Activated CD8-positive, alpha-beta memory T cell treated with anti-CD3 and anti-CD28 coated beads, Interleukin-2, amount 50 U/mL, for 48 hours (primary cell): ENCODE results near the gene TTLL11.

Experiments
- DNase-seq: peaks from one replicate; pipeline ENCODE4 v3.0.0-alpha.2; 2020

The TTLL11 gene, protein sequence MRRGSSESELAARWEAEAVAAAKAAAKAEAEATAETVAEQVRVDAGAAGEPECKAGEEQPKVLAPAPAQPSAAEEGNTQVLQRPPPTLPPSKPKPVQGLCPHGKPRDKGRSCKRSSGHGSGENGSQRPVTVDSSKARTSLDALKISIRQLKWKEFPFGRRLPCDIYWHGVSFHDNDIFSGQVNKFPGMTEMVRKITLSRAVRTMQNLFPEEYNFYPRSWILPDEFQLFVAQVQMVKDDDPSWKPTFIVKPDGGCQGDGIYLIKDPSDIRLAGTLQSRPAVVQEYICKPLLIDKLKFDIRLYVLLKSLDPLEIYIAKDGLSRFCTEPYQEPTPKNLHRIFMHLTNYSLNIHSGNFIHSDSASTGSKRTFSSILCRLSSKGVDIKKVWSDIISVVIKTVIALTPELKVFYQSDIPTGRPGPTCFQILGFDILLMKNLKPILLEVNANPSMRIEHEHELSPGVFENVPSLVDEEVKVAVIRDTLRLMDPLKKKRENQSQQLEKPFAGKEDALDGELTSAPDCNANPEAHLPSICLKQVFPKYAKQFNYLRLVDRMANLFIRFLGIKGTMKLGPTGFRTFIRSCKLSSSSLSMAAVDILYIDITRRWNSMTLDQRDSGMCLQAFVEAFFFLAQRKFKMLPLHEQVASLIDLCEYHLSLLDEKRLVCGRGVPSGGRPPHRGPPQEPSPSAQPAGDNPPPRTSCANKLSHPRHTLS

DNA sequence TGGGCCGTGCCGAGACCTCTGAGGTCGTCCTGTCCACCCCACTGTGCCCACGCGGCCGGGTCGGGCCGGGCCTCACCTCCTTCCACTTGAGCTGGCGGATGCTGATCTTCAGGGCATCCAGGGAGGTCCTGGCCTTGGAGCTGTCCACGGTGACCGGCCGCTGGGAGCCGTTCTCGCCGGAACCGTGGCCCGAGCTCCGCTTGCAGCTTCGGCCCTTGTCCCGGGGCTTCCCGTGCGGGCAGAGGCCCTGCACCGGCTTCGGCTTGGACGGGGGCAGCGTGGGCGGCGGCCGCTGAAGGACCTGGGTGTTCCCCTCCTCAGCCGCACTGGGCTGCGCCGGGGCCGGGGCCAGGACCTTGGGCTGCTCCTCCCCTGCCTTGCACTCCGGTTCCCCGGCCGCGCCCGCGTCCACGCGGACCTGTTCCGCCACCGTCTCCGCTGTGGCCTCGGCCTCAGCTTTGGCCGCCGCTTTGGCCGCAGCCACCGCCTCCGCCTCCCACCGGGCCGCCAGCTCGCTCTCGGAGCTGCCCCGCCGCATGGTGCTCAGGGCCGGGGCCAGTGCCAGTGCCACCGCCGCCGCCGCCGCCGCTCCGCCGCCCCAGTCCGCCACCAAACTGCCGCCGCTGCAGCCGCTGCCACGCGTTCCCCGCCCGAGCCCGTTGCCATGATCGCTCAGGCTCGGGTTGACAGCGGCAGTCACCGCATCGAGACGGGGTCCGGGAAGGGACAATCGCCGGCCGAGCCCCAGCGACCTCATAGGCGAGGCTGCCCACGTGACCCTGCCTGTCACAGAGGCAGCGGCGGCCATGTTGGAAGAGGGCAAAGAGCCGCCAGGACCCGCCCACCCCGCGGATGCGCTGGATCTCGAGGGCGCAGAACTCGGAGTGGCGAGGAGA lies at the start of gene TTLL11:
Gene TTLL11, minus strand, starts transcription at position 698 of the 896 bp plus-strand sequence. Its CDS starts 160 bp downstream, at position 538.
- DNase-seq = peak; percentile 96

DNA sequence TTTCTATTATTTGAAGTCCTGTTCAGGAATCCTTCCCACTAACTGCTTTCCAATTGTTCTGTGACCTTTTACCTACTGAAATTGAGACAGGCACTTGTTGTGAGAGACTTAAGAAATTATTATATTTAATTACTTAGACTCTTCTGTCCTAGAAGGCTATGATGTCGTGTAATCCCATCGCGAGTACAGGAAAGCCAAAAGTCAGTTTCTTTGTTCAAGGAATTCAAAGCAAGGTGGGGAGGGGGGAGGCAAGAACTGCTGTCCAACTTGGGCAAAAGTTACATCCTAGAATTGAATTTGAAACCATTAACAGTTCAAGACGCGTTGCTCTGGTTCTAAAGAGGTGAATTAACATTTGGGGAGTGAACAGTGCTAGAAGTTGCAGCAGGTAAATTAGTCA lies 48.6 kb upstream of the TTLL11 start:
- DNase-seq = no peak

DNA sequence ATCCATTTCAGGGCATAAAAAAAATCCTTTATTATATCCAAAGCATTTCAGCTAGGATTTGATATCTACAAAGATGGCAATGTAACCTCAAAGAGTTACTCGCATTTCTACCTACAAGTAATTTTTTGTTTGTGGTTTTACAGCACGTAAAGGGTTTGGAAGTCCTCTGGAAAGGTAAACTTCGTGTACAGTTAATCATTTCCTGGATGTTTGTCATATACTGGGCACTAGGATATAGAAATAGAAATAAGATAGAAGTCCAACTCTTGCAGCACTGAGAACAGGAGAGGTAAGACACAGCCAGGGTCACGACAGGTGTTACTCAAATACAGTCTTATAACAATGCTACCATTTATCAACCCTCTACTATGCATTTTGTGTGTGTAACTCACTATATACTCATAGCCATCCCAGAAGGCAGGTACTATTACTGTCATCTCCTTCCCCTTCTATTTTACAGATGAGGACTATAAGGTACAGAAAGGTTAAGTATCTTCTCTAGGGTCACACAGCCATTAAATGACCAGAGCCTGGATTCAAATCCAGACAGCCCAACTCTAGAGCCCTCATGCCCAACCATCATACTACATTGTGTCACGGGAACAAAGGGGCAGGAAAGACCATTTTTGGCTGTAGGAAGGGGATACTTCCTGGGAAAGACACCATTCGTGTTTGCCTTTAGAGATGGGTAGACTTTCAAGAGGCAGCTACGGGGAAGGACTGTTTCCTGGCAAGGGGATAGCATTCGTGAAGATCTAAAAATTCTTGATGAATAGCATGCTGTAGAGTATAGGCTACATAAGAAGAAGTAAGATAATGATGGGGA lies 47.5 kb upstream of the TTLL11 start:
- DNase-seq = no peak

DNA sequence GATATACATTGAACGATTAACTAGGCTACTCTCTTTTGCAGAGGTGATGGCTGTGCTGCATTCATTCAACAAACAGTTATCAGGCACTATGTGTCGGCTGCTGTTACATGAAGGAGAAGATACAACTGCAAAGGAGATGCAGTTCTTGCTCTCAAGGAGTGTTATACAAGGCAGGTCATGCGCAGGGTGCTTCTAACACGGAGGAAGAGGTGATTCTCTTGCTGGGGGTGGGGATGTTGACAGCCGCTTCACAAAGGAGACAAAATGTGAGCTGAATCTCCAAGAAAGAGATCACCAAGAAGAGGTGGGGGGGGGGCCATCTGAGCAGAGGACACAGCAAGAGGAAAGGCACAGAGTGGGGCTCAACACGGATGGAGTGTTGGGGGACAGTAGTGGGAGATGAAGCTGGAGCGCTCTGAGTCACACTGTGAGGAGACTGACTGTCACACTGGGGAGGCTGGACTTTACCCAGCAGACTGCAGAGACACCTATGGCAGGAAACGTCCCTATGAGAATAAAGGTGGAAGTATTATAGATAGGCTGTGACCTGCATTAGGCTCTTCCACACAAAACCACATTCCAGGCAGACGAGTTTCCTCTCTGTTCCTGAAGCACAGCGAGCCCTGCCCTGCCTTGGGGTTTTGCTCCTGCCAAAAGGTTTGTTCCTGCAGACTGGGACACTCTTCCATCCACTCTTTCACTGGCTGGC lies 45.6 kb upstream of the TTLL11 start:
- DNase-seq = no peak

DNA sequence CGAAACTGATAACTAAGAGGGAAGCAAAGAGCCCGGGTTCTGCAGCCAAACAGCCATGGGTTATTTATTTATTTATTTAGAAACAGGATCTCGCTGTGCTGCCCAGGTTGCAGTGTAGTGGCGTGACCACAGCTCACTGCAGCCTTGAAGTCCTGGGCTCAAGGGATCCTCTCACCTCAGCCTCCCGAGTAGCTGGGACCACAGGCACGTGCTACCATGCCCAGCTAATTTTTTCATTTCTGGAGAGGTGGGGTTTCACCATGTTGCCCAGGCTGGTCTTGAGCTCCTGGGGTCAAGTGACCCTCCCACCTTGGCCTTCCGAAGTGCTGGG lies 42.4 kb upstream of the TTLL11 start:
- no peak for DNase-seq

DNA sequence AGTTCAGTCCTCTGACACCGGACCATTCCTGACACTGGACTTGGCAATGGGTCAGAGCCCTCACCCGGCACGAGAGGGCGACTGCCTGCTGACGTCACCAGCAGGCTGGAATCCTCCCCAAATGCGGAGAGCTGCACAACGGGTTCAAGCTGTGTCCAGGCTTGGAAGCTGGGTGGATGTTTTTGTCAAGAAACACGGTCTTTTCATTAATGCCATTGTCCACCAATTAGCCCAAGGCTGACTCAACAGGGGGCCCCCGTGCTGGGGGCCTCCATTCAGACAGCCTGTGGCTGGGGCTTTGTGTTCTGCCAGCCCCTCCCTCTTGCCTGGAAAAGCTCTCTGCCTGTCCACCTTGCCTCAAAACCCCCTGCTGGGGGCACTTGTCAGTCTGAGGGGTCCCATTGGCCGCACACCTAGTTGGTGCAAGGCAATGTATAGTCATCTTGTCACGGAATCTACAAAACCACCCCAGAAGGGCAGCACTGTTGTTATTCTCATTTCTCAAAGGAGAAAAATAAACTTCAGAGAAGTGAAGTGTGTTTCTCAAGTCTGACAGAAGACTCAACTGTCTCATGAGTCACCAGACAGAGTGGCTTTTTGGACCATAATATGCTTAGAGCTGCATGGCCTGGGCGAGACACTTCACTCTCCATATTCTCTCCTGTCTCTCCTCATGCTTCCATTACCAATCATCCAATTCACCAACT lies 41.9 kb upstream of the TTLL11 start:
- DNase-seq = no peak

DNA sequence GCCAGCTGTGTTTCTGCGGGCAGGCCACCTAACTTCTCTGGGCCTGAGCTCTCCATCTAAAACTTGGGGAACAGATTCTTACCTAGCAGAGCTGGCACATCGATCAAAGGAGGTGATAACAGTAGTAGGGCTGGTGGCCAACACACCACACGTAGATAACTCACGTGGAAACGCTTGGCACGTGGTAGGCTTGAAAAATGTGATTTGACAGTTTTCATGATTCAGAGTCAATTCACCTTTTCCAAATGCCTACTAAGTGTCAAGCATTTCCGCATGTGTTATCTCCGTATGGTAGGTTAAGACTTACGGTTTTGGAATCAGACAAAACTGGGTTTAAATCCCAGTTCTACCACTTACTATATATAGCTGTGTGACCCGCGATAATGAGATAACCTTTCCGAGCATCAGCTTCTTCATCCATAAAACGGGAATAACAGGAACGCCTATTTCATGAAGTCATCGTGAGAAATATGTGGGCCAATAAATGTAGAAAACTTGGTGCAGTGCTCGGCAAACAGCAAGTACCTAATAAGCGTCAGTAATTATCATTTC lies 41.0 kb upstream of the TTLL11 start:
- no peak for DNase-seq

DNA sequence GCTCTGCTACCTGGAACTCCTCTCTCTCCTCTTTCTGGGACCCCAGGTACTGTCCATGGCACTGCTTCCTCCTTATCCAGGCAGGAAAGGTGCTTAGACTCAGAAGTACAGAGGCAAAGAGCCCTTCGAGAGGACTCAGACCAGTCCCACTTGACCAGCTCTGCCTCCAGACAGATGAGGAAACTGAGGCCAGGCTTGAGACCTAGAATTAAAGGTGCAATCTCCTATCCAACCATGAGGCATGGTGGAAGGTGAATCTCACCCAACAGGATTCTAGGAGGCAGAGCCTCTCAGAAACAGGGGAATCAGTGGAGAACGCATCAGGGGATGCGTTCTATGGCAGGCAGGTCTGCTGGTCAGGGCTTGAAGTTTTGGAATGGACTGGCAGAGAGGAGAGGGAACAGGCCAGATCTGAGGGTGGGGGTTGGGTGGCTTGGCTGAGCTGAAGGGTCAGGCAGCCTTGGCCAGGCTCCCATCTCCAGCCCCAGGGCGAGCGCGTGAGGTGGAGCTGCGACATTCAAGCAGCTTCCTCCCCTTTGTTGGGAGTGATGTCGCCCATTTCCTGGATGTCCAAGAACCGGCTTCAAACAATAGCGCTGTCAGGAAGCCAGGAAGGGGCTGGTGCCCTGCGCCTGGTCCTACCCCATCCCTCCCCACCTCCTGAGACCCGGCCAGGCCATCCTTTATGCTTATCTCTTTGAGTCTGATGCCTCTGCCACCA lies 40.3 kb upstream of the TTLL11 start:
- no peak for DNase-seq

DNA sequence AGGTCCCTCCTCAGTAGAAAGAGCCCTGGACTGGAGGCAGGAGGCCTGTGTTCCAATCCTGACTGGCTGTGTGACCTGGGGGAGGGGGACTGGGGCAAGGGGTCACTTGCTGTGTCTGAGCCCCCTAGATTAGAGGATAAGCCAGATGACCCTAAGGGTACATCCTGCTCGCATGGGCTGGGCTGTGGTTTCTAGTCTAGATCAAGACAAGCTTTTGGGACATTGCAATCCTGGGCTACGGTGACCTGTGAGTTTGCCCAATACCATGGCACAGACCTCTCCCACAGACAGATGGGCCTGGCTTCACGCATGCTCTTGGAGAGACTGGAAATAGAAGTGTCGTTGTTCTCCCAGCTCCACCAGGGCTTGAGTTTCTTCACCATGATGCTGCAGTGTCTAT lies 39.4 kb upstream of the TTLL11 start:
- DNase-seq = no peak

DNA sequence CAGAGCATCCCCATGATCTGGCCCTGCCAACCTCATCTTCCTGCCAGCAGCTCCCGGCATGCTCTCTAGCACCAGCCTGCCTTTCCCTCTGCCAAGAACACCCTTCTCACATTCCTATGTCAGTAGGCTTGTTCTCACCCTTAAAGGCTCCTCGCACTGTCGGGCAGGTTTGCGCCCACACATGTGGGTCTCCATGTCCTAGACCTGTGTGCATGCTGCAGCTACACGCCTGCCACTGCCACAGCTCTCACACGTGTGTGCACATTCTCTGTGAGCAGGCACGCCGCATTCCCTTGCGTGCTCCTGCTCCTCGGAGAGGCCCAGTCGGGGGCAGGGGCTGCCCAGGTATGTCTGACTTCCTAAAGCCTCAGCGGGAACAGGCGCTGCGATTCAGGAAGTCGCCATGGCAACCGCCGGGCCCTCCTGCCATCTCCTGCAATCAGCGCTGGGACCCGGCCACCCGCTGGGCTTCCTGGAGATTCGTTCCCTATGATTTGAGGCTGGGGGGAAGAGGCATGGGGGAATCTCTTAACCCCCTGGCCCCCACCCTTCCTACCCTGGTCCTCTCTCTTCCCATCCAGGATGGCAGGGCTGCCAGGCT lies 38.4 kb upstream of the TTLL11 start:
- no peak for DNase-seq

DNA sequence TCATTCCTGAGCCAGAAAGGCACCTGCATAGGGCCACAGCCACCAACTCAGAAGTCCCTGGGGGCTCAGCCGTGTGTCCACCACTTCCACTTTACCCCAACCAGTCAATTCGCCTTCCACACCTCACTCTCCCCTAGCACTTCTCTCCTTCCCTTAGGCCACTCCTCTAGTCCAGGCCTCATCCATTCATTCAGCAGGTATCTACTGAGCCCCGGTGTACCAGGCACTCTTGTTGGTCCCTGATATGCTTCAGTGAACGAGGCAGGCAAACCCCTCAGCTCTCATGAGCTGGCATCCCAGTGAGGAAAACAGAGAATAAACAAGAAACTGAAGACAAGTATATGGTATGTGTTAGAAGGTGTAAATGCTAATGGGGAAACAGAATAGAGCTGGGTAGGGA lies 37.7 kb upstream of the TTLL11 start:
- no peak for DNase-seq

DNA sequence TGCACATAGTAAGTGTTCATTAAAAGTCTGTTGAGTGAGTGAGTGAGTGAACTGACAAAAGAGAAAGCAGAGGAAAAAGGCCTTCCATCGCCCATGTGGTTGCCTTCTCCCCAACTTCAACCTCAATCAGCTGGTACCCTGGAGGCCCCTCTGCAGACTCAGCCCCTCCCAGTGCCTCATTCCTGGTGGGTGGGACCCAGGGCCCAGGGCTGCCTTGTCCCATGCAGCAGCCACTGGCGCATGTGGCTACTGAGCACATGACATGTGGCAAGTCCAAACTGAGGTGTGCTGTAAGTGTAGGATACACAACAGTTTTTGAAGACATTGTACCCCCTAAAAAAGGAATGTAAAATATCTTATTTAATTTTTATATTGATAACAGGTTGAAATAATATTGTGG lies 36.9 kb upstream of the TTLL11 start:
- DNase-seq = no peak

DNA sequence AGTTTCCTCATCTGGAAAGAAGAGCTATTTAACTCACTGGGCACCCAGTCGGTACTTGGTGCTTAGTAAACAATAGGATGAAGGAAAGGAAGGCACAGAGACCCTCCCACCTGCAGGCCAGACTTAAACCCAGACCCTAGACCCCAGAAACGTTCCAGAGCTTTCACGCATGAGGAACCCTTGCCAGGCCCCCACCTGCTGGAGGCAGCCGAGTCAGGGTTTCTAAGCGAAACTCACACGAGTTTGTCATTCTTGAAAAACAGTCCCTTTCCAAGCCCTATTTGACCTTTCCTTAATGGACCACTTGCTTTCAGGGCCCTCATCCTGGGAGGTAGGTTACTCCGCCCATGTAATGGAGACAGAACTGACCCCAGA lies 35.8 kb upstream of the TTLL11 start:
- no peak for DNase-seq

DNA sequence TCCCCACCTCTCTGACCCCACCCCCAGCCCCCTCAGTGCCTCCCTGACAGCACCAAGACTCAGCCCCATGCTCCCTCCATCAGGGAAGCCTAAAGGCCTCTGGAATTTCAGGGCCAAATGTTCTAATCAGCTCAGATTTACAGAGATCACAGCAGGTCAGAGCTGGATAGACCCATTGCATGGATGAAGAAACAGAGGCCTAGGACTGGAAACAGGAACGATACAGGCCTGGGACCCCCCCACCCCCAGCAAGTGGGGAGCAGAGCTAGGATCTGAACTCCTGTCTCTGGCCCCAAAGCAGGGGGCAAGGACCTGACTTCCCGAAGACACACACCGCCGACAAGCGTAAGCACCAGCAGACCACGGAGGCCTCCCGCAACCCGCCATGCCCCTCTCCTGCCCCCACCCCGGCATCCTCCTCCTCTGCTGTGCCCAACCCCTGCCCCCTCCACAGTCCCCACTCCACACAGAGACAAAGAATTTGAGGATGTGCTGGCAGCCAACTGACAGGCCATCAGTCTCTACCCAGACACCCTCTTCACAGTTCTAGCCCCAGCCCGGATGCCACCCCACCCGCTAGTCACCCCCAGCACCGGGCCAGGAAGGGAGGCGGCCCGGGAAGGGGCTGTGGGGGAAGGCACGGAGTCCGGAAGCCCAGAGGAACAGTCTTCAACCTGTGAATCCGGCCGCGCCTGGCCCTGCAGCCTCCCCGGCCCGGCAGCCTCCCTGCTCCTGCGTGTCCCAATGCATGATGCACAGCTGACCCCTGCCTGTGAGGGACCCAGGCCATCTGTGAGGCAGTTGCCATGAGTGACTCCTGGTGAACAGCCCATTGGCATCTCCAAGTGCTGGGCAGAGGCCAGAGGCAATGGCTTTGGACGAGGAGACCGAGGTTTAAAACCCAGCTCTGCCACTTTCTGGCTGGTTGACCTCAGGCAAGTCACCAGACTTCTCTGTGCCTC lies 35.2 kb upstream of the TTLL11 start:
- no peak for DNase-seq

DNA sequence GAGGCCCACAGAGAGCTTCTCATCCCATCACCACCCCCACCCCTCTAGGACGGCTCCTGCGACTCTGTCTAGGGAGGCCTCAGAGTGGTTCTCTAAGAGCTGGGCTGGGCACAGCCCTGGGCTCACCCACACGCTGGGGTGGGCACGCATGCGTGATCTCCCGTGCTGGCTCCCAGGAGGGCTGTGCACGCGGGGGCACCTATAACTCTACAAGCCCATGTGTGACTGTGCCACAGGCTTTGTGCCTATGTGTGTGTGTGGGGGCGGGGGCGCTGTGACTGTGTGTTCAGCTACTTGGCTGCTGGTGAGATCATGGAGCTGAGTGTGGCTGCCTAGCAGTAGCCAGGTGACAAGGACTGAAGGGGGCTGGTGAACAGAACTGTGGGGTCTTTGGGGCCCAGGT lies 34.3 kb upstream of the TTLL11 start:
- DNase-seq = peak; percentile 57

DNA sequence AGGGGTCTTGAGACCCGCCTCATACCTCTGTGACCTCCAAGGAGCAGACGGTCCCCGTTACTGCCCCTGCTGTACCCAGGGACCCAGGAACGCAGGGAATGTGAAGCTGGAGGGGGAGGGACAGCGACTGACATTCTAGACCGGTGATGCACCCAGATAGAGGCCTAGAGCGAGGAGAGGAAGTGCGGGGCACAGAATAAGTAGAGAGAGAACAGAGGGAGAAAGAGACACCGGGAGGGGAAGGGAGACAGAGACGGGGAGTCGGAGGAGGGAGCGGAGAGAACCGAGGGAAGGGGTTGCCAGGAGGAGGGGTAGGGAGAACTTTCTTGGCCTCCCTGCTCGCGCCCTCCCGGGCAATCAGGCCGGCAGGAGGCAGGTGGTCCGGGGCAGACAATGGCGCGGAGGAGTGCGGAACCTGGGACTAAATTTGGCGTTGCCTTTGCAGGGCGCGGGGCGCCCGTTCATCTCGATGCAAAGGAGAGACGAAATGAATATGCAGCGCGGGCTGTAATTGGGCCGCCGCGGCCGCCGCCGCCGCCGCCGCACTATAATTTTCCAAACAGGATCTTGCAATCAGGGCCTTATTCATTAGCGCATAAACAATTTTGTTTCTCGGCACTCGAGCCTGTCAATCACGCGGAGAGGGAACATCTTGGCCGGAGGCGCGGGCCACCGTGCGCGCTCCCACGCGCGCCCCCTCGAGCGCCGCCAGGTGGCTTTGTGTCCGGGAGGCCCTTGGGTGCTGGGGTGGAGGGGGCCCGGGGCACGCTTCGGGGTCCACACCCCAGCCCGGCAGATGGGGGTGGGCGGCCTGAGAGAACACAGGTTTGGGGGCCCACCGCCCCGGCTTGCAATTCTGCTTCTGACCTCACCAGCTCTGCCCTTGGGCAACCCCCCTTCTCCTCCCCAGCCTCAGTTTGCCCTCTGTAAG lies 33.5 kb upstream of the TTLL11 start:
- DNase-seq = peak; percentile 59
